Measurements from ENCODE around the gene PRX.
A peak's percentile ranks its signal among the peaks of the same experiment; 100 is the strongest.
"Not testable (repeated sequence)": the region's sequence is repeated elsewhere in the genome, so short reads cannot be mapped to it uniquely, and the experiment has no call there.

The PRX gene, protein sequence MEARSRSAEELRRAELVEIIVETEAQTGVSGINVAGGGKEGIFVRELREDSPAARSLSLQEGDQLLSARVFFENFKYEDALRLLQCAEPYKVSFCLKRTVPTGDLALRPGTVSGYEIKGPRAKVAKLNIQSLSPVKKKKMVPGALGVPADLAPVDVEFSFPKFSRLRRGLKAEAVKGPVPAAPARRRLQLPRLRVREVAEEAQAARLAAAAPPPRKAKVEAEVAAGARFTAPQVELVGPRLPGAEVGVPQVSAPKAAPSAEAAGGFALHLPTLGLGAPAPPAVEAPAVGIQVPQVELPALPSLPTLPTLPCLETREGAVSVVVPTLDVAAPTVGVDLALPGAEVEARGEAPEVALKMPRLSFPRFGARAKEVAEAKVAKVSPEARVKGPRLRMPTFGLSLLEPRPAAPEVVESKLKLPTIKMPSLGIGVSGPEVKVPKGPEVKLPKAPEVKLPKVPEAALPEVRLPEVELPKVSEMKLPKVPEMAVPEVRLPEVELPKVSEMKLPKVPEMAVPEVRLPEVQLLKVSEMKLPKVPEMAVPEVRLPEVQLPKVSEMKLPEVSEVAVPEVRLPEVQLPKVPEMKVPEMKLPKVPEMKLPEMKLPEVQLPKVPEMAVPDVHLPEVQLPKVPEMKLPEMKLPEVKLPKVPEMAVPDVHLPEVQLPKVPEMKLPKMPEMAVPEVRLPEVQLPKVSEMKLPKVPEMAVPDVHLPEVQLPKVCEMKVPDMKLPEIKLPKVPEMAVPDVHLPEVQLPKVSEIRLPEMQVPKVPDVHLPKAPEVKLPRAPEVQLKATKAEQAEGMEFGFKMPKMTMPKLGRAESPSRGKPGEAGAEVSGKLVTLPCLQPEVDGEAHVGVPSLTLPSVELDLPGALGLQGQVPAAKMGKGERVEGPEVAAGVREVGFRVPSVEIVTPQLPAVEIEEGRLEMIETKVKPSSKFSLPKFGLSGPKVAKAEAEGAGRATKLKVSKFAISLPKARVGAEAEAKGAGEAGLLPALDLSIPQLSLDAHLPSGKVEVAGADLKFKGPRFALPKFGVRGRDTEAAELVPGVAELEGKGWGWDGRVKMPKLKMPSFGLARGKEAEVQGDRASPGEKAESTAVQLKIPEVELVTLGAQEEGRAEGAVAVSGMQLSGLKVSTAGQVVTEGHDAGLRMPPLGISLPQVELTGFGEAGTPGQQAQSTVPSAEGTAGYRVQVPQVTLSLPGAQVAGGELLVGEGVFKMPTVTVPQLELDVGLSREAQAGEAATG (N-terminal part only)

DNA sequence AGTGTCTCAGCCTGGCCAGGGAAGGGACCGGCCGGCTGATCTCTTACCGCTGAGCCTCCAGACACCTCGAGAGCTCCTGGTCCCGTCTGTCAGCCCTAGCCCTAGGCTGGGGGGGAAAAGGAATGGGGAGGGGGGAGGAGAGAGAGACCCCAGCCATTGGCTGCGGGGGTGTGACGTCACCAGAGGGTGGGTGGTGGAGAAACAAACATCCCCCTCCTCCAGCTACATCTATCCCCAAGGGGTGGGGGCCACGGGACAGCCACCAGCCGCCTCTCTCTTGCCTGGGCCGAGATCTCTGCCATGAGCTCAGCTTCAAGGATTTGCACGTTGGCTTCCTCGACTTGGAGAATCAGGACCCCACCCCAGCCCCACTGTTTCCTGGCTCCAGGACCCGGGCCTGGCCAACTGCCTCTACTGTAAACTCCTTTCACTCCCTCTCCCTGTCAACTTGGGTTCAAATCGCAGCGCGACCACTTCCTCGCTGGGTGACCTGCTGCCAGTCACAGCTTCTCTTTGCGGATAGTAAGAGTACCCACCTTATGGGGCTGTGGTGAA is at the start of gene PRX:
Gene PRX (minus strand): TSS at position 88 of the 555 bp plus-strand sequence. CDS start 5,446 bp downstream, outside the sequence.
- no peak for DNase-seq (ENCODE audit: low read depth in 2 of 3, low spot score in 1 of 3)

DNA sequence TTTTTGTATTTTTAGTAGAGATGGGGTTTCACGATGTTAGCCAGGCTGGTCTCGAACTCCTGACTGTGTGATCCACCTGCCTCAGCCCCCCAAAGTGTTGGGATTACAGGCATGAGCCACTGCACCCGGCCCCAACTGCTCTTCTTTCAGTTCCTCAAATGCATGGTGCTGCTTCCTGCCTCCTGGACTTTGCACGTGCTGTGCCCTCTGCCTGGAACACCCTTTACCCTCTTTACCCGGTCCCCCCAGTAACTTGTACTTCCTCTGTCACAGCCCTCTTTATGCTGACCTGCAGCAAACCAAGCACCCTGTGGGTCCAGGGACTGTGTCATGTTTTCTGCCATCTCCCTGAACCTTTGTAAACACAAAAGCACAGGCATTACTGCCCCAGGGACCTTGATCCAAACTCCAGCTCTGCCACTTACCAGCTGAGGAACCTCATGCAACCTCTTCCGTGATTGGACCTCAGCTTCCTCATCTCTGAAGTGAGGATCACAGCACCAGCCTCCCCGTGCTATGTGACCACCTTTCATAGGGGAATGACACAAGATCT is 48.6 kb upstream of the PRX start:
- no peak for DNase-seq (ENCODE audit: low read depth in 2 of 3, low spot score in 1 of 3)

DNA sequence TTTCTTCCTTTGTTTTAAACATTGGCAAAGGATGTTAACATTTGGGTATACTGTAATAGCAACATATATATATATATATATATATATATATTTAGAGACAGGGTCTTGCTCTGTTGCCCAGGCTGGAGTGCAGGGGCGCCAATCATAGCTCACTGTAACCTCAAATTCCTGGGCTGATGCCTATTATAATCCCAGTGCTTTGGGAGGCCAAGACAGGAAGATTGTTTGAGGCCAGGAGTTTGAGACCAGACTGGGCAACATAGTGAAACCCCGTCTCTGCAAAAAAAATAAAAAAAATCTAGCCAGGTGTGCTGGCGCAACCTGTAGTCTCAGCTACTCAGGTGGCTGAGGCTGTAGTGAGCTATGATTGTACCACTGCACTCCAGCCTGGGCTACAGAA is 47.0 kb upstream of the PRX start:
- no peak for DNase-seq (ENCODE audit: low read depth in 2 of 3, low spot score in 1 of 3)

DNA sequence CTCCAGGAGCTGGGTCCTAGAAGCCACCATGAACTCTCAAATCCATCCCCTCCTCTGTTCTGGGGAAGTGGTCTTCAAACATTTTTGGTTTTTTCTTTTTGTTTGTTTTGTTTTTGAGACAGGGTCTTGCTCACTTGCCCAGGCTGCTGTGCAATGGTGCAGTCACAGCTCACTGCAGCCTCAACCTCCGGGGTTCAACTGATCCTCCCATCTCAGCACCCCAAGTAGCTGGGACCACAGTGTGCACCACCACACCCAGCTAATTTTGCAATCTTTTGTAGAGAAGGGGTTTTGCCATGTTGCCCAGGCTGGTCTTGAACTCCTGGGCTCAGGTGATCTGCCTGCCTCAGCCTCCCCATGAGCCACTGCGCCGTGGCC is 45.4 kb upstream of the PRX start:
- DNase-seq (ENCODE audit: low read depth in 2 of 3, low spot score in 1 of 3): no peak

DNA sequence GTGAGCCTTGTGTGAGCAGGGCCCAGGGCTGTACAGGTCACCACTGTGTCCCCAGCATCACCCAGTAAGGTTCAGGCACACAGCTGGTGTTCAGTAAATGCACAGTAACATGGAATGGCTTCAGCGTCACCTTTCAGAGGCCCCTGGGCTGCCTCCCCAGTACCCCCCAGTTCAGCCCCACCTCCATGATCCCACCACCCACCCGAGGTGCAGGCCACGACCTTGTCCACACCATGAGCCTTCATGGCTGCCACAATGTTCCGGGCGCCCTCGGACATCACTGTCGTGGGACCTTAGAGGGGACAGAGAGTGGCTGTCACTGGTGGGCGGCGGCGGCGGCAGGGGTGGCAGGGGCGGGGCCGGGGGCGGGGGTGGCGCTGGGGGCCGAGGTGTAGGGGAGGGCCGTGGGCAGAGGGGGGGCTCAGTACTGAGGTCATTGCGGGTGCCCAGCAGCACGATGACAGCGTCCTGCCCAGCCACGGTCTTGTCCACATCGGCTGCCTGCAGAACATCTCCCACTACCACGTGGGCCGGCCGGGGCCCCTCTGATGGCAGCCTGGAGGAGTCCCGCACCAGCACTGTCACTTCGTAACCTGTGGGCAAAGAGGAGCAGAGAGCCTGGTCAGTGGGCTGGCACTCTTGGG is 44.9 kb upstream of the PRX start:
- no peak for DNase-seq (ENCODE audit: low read depth in 2 of 3, low spot score in 1 of 3)

DNA sequence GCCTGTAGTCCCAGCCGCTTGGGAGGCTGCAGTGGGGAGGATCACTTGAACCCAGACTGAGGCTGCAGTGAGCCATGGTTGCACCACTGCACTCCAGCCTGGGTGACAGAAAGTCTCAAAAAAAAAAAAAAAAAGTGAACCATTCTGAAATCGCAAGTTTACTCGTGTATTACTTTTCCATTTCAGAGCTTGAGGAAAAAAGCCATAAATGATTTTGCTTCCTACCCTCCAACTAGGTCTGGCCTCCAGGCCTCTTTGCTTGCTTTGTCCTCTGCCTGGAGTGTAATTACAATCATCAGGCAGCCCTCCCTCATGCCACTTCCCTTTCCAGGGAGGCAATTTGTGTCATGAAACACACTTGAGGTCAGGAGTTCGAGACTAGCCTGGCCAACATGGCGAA is 43.9 kb upstream of the PRX start:
- no peak for DNase-seq (ENCODE audit: low read depth in 2 of 3, low spot score in 1 of 3)

DNA sequence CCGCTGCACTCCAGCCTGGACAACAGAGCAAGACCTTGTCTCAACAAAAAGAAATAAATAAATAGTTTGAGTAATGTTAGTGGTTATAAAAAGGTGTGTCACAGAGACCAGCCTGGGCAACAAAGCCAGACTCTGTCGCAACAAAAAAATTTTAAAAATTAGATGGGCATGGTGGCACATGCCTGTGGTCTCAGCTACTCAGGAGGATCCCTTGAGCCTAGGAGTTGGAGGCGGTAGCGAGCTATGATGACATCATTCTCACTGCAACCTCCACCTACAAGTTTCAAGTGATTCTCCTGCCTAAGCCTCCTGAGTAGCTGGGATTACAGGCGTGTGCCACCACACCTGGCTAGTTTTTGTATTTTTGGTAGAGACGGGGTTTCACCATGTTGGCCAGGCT is 40.8 kb upstream of the PRX start:
- not testable (repeated sequence) for DNase-seq (ENCODE audit: low read depth in 2 of 3, low spot score in 1 of 3)

DNA sequence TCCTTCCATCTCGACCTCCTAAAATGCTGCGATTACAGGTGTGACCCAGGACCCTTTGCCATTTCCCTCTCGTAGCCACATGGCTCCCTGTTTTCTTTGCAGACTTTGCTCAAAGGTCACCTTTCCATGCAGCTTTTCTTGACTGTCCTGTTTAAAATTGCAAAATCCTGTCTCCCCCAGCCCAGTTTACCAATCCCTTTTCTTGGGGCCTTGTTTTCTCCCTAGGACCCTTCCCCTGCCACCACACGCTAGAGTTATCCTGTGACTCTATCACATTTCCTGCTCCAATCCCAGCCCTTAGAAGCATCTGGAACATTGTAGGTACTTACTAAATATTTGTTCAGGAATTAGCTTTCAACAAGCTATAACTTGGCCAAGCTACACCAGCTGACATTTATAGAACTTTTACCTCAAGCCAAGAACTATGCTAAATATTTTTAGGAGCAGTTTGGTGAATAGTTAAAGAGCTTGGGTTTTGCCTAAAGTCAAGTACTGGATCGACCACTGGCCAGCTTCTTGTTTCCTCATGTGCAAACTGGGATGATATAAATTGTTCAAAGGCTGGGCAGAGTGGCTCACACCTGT is 40.1 kb upstream of the PRX start:
- no peak for DNase-seq (ENCODE audit: low read depth in 2 of 3, low spot score in 1 of 3)

DNA sequence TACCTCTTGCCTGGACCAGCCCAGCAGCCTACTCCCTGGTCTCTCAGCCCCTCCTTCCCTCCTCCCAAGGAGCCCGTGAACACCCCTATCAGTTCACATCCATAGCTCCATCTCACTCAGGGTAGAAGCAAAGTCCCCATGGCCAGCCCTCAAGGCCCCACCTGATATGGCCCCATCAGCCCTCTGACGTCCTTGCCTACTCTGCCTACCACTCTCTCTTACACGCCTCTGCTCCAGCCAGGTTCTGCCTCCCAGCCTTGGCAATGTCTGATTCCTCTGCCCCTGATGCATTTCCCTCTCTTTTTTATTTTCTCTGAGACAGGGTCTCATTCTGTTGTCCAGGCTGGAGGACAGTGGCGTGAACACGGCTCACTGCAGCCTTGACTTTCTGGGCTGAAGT is 38.8 kb upstream of the PRX start:
- DNase-seq (ENCODE audit: low read depth in 2 of 3, low spot score in 1 of 3): no peak

DNA sequence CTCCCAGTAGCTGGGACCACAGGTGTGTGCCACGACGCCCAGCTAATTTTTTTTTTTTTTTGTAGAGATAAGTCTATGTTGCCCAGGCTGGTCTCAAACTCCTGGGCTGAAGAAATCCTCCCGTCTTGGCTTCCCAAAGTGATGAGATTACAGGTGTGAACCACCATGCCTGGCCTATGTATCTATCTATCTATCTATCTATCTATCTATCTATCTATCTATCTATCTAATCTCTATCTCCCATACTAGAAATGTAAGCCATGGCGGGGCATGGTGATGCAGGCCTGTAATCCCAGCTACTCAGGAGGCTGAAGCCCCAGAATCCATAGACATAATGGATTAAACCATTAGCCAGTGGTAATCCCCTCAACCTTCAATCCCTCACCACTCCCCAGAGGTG is 37.5 kb upstream of the PRX start:
- DNase-seq (ENCODE audit: low read depth in 2 of 3, low spot score in 1 of 3): no peak

DNA sequence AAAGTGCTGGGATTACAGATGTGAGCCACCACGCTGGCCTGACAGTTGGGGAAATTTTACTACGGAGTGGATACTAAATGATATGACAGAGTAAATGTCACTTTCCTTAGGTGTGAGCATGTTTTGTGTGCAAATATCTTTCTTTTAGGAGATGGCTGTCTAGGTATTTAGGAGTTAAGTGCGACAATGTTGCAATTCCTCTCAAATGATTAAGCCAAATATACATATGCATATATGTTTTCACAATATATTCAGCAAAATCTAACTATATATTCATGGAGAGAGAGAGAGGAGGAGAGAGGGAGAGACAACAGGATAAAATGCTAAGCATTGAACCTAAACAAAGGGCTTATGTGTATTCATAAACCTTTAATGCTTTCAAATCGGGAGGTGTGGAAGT is 36.3 kb upstream of the PRX start:
- no peak for DNase-seq (ENCODE audit: low read depth in 2 of 3, low spot score in 1 of 3)

DNA sequence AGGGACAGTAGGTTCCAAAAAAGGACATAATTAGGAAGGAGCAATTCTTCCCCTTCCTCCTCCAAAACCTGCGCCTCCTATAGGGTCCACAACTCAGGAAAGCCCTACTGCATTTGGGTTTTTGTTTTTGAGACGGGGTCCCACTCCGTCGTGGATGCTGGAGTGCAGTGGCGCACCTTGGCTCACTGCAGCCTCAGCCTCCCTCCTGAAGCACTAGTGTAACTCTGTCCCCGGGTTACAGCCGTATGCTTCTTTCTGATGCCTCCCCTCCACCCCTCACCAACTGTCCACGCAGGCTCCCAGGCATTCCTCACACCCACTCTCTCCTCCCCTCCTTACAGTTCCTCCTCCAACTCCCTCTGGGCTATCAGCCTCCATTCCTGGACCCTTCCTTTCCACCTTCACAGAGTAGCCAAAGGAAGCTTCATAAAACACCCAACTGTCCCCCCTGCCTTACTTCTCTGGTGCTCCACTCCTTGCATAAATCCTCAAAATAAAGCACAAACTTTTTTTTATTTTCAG is 33.1 kb upstream of the PRX start:
- no peak for DNase-seq (ENCODE audit: low read depth in 2 of 3, low spot score in 1 of 3)

DNA sequence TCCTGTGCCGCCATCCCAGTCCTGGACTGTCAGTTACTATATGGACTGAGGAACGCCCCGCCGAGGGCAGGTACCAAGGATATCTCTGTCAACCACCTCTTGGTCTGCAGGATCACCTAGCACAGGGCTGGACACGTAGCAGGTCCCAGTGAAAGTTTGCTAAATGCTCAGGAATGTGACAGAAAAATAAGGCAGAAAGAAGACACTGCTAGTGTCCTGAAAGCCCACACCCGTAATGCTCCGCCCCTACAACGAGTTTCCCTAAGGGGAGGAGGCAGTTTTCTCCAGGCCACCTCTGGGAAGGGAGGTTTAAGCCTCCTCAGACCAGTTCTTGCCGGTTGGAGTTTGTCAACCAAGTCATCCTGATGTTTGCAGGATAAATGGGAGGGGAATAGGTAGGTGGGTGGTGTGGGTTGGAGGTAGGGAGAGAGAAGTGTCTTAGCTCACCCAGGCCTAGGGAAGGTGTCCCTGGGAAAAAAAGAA is 32.6 kb upstream of the PRX start:
- DNase-seq (ENCODE audit: low read depth in 2 of 3, low spot score in 1 of 3): no peak

DNA sequence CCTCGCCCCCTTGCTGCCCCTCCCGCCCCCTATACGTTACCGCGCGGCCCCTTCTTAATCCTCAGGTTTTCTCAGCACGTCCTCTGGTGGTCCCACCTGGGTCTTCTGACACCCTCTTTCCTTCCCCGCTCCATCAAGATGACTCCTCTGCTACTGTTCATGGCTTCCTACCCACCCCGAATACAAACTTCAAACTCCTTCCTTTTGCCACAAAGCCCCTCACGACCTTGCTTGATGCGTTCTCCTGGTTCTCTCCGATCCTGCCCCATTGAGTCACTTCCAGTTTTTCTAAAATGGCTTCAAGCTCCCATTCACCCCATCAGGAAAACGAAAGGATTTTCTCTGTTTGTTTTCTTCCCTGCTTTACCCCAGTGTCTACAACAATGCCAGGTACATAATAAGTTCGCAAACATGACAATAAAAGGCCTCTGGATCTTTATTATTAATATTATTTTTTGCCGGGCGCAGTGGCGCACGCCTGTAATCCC is 31.7 kb upstream of the PRX start:
- no peak for DNase-seq (ENCODE audit: low read depth in 2 of 3, low spot score in 1 of 3)

DNA sequence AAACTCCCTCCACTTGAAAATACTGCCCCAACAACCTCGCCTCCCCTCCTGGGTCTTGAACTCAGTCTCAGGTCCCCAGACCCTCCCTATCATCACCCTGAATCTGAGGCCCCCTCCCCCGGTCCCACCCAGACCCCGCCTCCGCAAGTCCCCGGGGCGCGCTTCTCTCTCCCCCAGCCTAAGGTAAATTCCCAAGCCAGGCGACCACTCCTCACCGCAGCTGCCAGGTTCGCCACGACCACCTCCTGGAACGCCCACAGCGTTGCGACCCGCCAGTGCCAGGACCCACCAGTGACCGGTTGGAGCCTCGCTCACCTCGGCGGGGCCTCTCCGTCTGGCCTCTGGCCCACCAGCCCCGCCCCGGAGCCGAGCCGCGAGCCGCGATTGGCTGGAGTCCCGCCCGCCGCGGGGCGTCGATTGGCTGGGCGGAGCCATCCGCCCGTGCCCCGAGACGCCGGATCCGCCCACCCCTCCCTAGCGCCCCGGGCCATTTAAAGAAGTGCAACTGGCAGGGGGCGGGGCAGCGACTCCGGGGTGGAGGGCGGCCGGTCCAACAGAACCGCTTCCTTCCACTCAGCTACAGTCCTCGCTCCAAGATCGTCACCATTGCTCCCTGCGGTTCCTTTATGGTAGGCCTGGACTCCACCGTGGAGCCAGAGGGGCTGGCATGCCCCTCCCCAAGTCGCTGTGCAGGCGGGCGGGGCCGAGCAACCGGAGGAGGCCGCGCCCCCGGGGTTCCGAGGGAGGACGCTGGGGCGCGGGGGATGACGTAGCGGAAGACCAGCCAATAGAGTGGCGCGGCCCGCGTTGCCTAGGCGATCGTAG is 31.0 kb upstream of the PRX start, which contains the start of gene SERTAD3:
Gene SERTAD3 (minus strand): TSS at position 336 of the 825 bp plus-strand sequence. CDS start 2,255 bp downstream, outside the sequence.
- DNase-seq (ENCODE audit: low read depth in 2 of 3, low spot score in 1 of 3): peak; percentile 91 to 97 (median 93)

DNA sequence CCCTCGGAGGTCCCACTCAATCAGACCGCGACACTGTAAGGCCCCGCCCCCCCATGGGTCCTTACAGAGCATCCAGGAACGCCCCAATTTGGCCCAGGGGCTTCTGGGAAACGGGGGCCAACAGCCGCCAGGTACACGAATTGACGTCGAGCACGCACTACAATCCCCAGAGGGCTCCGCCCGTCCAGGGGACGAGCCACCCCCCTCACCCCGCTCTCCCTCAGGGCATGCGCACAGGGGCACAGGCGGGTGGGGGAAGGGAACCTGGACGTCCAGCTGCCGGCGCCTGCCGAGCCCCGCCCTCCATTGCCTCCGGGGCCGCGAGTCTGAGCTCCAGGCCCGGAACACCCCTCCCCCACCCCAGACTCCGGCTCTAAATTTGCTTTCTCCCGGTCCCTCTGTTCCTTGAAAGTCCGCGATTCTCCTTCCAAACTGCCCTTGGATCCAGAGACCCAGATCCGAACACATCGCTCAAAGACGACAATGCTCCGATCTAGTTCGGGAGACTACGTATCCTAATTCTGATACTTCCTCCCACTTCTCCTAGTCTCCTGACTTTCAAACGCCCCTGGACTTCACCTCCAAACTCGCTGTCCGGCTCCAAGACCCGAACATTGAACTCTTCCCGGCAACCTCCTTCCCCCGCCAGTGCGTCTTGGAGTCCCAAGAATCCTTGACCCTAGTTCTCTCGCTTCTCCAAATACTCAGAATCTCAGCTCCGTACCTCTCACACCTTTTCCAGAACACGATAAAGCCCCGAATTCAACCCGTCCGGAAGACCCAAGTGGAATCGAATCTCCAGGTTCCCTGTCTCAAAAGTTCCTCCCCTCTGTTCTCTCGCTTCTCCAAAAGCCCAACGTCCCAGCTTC is 30.2 kb upstream of the PRX start:
- peak; percentile 96 to 99 (median 99) for DNase-seq (ENCODE audit: low read depth in 2 of 3, low spot score in 1 of 3)

DNA sequence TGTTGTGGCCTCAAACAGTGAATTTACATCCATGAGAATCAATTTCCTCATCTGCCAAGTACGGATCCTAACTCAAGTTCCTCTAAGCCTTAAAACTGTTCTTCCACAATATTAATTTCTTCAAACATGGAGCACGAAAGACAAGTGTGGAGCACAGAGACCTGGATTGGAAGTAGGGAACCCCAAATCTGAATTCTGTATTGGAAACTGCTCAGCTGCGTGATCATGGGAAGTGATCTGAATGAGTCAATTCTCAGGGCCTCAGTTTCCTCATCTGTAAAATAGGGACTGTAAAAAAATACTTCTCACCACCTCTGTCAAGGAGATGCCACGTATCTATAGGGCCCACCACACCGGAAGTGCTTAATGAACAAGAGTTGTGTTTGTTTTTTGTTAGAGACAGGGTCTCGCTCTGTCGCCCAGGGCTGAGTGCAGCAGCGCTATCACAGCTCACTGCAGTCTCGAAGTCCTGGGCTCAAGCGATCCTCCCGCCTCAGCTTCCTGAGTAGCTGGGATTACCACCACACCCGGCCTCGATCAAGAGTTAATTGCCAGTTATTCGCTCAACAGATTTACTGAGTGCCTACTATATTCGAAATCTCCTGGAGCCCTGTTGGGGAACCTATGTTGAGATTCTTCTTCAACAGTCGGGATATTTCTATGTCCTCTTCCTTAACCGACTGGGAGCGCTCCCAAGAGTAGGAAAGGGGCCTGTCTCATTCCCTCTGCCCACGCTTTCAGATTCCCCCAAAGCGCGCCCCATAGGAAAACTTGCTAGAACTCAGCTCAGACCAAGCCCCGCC is 29.4 kb upstream of the PRX start:
- no peak for DNase-seq (ENCODE audit: low read depth in 2 of 3, low spot score in 1 of 3)
